DMS114 treated with DMSO at 0.1 percent for 48 hours (cell line): Measurements from ENCODE around the gene MYBPC2.

Experiments used
- DNase-seq: peaks from one replicate; lab custom pipeline; 2025; ENCODE audit not compliant: unreplicated experiment; lab: John Stamatoyannopoulos, UW

The MYBPC2 gene

GRCh38 chr19:50409347-50409746, 23.3 kb upstream of the MYBPC2 start:
- DNase-seq = no peak

- DNase-seq = no peak
Measured at GRCh38 chr19:50410109-50410508, 22.6 kb upstream of the MYBPC2 start.

GRCh38 chr19:50412419-50412818, 20.3 kb upstream of the MYBPC2 start:
- no peak for DNase-seq

DNA sequence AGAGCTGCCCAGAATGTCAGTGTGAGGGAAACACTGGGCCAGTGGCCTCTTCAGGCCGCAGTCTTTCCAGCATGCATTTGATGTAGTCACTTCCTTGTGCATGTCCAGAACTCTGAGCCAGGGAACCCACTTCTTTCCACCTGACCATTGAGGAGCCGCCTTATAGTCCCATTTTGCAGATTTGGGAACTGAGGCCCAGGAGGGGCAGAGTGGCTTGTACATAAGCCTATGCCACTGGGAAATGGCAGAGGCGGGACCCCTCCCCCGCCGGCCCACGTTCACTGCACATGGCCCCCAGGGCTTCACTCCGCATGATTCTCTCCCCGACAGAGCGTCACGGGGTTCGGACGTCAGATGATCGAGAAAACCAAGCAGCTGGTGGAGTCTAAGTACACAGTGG, 19.6 kb upstream of the MYBPC2 start:
- DNase-seq = no peak

DNA sequence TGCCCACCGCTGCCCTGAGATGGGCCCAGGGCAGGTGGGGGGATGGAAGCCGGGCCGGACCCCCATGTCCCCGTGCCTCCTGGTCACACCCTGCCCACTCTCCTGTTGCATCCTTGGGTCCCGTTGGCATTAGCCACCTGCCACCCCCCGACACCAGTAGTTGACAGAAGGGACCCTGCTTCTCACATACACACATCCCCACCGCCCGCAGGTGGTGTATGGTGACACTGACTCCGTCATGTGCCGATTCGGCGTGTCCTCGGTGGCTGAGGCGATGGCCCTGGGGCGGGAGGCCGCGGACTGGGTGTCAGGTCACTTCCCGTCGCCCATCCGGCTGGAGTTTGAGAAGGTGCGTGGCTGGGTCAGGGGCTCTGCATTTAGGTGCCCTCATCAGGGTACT, 19.2 kb upstream of the MYBPC2 start:
- DNase-seq = no peak

GRCh38 chr19:50414864-50415660, 17.6 kb upstream of the MYBPC2 start:
- no peak for DNase-seq

- DNase-seq = no peak
Measured at GRCh38 chr19:50415661-50416033, 17.0 kb upstream of the MYBPC2 start.

DNA sequence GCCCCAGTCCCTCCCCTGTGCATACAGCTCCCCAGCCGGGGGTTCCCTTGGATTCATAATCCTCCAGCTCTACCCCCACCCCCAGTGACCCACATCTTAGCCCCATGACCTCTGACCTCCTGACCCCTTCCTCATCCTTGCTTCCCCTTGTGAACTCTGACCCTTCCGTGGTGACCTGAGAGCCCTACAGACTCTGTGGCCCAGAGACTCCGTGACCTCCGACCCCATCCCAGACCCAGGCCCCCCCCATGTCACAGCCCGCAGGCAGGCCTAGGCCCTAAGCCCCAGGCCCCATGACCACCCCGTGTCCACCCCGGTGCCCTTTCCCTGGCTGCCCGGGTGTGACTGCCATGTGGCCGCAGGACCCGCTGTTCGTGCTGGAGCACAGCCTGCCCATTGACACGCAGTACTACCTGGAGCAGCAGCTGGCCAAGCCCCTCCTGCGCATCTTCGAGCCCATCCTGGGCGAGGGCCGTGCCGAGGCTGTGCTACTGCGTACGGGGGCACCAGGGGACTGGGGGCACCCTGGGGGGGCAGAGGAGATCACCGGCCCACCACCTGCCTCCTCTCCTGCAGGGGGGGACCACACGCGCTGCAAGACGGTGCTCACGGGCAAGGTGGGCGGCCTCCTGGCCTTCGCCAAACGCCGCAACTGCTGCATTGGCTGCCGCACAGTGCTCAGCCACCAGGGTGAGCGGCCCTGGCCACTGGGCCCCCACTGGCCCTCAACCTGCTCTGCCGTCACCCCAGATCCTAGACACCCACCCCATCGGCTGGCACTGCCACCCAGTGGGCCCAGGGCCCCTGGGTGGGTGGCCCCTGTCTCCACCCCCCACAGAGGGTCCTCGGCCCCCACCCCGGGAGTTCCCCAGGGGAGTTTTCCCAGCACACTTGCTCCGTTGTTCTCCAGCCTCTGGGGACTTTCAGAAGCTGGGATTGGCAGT, 16.4 kb upstream of the MYBPC2 start:
- DNase-seq = no peak

GRCh38 chr19:50417111-50418081, 15.3 kb upstream of the MYBPC2 start:
- DNase-seq = no peak

DNA sequence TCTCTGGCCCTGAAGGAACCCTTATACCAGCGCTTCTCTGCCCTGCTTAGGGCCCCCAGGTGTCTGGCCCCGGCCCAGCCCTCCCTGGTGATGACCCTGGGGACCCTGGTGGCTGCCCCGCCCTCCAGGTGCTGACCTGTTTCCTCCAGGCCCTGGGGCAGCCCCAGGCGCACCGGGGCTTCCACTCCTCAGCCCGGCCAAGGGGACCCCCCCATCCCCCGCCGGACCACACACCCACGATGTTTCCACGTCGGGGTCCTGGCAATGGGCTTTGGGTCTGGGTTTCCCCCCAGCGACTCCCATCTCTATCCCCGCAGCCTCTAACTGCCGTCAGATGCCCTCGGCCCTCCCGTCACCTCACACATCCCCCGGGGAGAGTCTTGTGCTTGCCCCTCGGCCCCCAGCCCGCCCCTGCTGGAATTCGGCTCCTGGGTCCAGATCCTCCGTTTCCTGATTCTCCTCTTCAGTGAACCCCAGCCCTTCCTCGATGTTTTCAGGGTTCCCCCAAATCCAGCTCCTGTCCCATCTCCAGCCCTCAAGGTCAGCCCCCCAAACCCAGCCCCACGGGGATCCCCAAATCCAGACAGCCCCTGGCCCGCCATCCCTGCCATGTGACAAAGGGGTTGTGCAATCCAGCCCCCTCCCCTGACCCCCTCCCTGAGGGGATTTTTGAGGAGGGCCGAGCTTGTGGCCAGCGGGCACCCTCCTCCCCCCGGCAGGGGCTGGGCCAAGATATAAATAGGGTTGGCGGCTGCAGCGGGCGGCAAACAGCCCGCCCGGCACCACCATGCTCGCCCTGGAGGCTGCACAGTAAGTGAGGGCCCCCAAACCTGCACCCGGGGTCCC, 14.3 kb upstream of the MYBPC2 start, which contains the start of gene SPIB:
SPIB (plus strand) TSS at position 763 of the 846 bp plus-strand sequence; CDS start at position 788, 25 bp downstream.
- DNase-seq = no peak

DNA sequence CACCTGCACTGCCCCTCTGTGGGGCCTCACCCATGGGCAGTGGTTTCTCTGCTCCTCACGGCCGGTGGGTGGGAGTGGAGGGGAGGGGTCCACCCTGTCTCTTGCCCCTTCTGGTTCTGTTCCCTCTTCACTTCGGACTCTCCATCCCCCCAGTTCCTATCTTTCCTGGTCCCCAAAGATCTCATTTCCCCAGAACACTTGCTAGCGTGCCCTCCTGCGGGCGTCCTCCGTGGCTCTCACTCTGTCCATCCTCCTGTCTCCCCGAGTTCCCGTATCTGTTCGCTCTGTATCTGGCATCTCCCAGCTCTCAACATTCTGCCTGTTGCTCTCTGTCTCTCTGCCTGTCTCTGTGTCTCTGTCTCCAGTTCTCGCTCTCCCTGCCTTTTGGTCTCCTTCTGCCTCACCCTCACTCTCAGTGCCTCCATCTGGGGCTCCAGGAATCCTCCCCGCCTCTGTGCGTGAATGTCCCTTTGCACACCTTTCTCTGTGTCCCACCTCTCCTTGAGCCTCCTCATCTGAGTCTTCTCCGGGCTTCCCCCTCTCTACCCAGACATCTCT, 13.6 kb upstream of the MYBPC2 start:
- DNase-seq = no peak

DNA sequence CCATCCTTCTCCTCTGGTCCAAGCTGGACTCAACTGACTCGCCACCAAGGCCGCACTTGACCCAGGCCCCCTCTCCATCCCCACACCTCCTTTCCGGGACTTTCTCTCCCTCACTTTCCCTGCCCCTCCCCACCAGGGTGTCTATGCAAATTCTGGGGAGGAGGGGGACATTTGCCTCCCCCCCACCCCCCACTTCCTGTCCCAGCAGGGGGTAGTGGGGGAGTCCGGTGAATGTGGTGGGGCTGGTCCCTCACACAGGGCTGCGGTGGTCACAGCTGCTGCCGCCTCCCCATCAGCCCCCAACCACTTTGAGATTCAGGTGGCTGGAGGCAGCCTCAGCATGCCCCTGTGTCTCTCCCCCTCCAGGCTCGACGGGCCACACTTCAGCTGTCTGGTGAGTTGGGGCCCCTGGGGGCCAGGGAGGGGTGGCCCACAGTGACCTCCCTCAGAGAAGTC, 13.1 kb upstream of the MYBPC2 start:
- DNase-seq = no peak

DNA sequence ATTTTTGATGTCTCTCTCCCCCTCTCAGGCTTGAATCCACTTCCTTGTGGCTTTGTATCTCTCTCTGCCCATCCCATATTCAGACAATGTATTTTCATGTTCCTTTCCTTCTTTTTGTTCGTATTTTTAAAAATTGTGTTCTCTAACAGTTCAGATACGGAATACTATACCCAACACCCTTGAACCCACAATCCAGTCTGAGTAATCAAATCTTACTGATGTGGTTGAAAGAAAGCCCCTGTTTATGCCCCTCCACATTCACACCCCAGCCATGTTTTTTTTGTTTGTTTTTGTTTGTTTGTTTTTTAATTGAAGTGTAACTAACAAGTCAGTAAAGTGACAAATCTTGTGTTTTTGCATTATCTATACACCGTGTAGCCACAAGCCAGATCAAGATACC, 12.6 kb upstream of the MYBPC2 start:
- no peak for DNase-seq

- no peak for DNase-seq
Measured at GRCh38 chr19:50420808-50421207, 11.9 kb upstream of the MYBPC2 start.

DNA sequence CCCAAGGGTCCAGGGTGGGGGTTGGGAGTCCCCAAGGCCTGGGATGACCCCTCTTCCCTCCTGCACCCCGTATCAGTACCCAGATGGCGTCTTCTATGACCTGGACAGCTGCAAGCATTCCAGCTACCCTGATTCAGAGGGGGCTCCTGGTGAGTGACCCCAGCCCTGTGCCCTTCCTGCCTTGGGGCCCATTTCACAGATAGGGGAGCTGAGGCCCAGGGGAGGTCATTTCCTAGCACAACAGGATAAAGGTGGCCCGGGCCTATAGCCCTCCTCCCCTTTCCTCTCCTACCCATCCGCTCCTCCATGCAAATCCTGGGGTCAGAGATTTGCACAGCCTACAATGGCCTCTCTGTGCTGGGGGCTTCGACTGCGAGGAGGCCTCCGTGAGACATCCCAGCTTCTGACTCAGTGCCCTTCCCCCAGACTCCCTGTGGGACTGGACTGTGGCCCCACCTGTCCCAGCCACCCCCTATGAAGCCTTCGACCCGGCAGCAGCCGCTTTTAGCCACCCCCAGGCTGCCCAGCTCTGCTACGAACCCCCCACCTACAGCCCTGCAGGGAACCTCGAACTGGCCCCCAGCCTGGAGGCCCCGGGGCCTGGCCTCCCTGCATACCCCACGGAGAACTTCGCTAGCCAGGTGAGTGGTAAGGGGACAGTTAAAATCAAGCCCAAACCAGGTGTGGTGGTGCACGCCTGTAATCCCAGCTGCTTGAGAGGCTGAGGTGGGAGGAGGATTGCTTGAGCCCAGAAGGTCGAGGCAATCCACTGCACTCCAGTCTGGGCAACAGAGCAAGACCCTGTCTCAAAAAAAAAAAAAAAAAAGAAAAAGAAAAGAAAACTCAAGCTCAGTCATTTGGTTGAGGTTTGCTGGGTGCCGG, 10.1 kb upstream of the MYBPC2 start:
- DNase-seq = no peak

DNA sequence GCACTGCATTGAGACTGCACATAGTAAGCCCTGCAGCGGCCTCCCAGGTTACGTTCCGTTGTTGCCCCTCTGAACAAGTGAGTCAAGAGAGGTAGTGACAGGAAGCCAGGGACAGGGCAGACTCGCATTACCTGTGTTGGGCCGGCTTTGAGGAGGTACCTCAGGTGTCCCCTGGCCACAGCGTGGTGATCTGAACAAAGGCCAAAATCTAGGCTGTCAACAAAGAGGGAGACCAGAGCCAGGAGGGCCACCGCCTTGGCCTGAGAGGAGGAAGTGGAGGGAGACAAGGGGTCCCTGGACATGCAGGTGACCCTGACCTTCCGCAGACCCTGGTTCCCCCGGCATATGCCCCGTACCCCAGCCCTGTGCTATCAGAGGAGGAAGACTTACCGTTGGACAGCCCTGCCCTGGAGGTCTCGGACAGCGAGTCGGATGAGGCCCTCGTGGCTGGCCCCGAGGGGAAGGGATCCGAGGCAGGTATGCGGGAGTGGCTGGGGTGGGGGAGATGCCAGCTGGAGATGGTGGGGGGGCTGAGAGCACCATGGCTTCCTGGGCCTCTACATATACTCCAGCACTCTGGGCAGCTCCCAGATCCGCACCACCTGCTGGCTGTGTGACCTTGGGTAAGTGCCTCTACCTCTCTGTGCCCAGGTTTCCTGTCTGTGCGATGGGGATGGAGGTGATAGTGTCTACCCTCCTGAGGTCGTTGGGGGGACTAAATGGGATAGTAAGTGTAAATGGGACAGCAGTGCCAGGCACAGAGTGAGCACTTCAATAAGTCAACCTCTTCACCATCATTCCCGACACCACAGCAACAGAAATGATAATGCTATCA, 9.2 kb upstream of the MYBPC2 start:
- no peak for DNase-seq

DNA sequence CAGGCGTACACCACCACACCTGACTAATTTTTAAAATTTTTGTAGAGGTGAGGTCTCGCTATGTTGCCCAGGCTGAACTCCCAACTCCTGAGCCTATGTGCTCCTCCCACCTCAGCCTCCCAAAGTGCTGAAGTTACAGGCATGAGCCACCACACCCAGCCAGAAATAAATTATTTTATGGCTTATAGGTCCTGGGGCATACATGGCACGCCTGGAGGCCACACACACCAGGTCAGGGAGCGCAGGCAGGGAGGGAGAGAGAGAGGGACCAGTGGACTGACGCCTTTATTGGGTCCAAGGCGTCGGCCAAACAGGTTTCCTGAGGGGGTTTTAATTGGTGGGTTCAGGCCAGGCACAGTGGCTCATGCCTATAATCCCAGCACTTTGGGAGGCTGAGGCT, 7.1 kb upstream of the MYBPC2 start:
- DNase-seq = no peak
